Endothelial cell of umbilical vein (primary cell): ENCODE measurements around the gene ENO4. TPM values are rescaled to one million over a fixed set of nuclear protein-coding genes. Genes with fewer than 3 reads are reported as not detected.

Experiments
- BruUV-seq: library from RNA; stranded (reverse); fragments of 400-500 nt; replicated peaks from 2 replicates; lab custom pipeline; 2021; lab: Mats Ljungman, UMichigan
- CTCF ChIA-PET: fragments of 300-600, 350-600 bp; sonication (Branson Sonifier 250); formaldehyde crosslinking; loops from one replicate; lab custom pipeline; 2021; ENCODE audit warnings: antibody characterized with exemption, inconsistent platforms; lab: Charles Lee
- POLR2A ChIA-PET: fragments of 300-600, 350-600 bp; sonication (Branson Sonifier 250); formaldehyde crosslinking; loops from one replicate; lab custom pipeline; 2021; ENCODE audit warnings: antibody characterized with exemption, inconsistent platforms; lab: Charles Lee
- DNase-seq: peaks from one replicate; pipeline ENCODE4 v3.0.0-alpha.2; 2011; ENCODE audit warnings: low read depth, low spot score
- FAIRE-seq: peaks from 2 replicates; lab custom pipeline; 2011; peaks lifted over from hg19 to GRCh38; lab: Jason Lieb, UNC
- H2AFZ ChIP-seq: 2 replicates; pipeline ENCODE4 v1.6.0; 2012; ENCODE audit warnings: low read depth, low read length, control low read depth, inconsistent platforms
- H3K27ac ChIP-seq: 2 replicates; pipeline ENCODE4 v1.5.1; 2011; ENCODE audit warnings: low read depth, mild to moderate bottlenecking, control low read depth, low read length, moderate library complexity; ENCODE audit not compliant: insufficient read depth
- H3K27me3 ChIP-seq, 2 experiments: 2 replicates each; pipeline versions ENCODE4 v1.6.0 to v1.6.1; 2011; ENCODE audit warnings: low read length in 2 of 2, mixed read lengths in 1 of 2; ENCODE audit not compliant: control insufficient read depth in 2 of 2, insufficient read depth in 2 of 2
- H3K36me3 ChIP-seq, 2 experiments: 2 replicates in 1 of 2; 3 replicates in 1 of 2; pipeline ENCODE4 v1.5.1; 2011; ENCODE audit warnings: low read length in 2 of 2, mild to moderate bottlenecking in 1 of 2, moderate library complexity in 1 of 2; ENCODE audit not compliant: control insufficient read depth in 2 of 2, insufficient read depth in 2 of 2; ENCODE audit errors: extremely low read depth in 1 of 2
- H3K4me1 ChIP-seq: 3 replicates; pipeline ENCODE4 v1.5.1; 2011; ENCODE audit warnings: mild to moderate bottlenecking, low read length; ENCODE audit not compliant: control insufficient read depth, insufficient read depth; ENCODE audit errors: extremely low read depth
- H3K4me2 ChIP-seq: 2 replicates; pipeline ENCODE4 v1.6.1; 2011; ENCODE audit warnings: low read length, control low read depth, mixed read lengths; ENCODE audit not compliant: insufficient read depth
- H3K4me3 ChIP-seq, 3 experiments: fragments of 200-600 bp in 1 of 3; sonication (generic), shearing (Covaris generic) in 1 of 3; replicated peaks in 1 of 3; 2 replicates each; pipeline ENCODE4 v1.5.1; 2011 to 2016; ENCODE audit warnings: control low read depth in 3 of 3, low read length in 3 of 3, mild to moderate bottlenecking in 2 of 3, inconsistent platforms in 1 of 3, low read depth in 1 of 3, moderate library complexity in 1 of 3; ENCODE audit not compliant: insufficient read depth in 1 of 3
- H3K79me2 ChIP-seq: 2 replicates; pipeline ENCODE4 v1.6.0; 2012; ENCODE audit warnings: low read length, inconsistent platforms; ENCODE audit not compliant: control insufficient read depth, insufficient read depth
- H3K9ac ChIP-seq: replicated peaks from 2 replicates; pipeline ENCODE3; 2011; ENCODE audit warnings: low read length, control low read depth; ENCODE audit not compliant: insufficient read depth; ENCODE audit errors: extremely low read depth
- H3K9me1 ChIP-seq: replicated peaks from 3 replicates; pipeline ENCODE4 v1.6.0; 2011; ENCODE audit warnings: mild to moderate bottlenecking, low read length; ENCODE audit not compliant: control insufficient read depth, insufficient read depth; ENCODE audit errors: extremely low read depth
- H3K9me3 ChIP-seq: replicated peaks from 2 replicates; pipeline ENCODE4 v1.5.1; 2012; ENCODE audit warnings: low read length, inconsistent platforms; ENCODE audit not compliant: control insufficient read depth, insufficient read depth
- H4K20me1 ChIP-seq: replicated peaks from 2 replicates; pipeline ENCODE3; 2011; ENCODE audit warnings: mild to moderate bottlenecking, low read length; ENCODE audit not compliant: control insufficient read depth, insufficient read depth; ENCODE audit errors: extremely low read depth
- CTCF ChIP-seq, 2 donors: IDR thresholded peaks; 1 replicate in 1 of 2; 2 replicates in 1 of 2; pipeline ENCODE4 v1.5.1; 2011; ENCODE audit warnings: low read length in 2 of 2, mild to moderate bottlenecking in 2 of 2, moderate library complexity in 2 of 2, control low read depth in 1 of 2, inconsistent platforms in 1 of 2, low read depth in 1 of 2; ENCODE audit not compliant: insufficient read depth in 1 of 2; ENCODE audit errors: extremely low read depth in 1 of 2
- EZH2 ChIP-seq: IDR thresholded peaks from 2 replicates; pipeline ENCODE4 v1.6.1; 2012; ENCODE audit warnings: borderline replicate concordance, low read depth, mild to moderate bottlenecking, moderate library complexity, low read length, inconsistent platforms; ENCODE audit not compliant: severe bottlenecking
- FOS ChIP-seq: IDR thresholded peaks from 2 replicates; pipeline ENCODE4 v1.6.1; 2011; ENCODE audit warnings: mild to moderate bottlenecking, low read length, moderate library complexity, borderline replicate concordance; ENCODE audit not compliant: insufficient read depth
- GATA2 ChIP-seq: IDR thresholded peaks from 2 replicates; pipeline ENCODE4 v1.7.0; 2011; ENCODE audit warnings: low read depth, mild to moderate bottlenecking, moderate library complexity, mixed read lengths, low read length; ENCODE audit not compliant: insufficient read length, insufficient read depth
- JUN ChIP-seq: IDR thresholded peaks from 2 replicates; pipeline ENCODE4 v1.6.1; 2011; ENCODE audit warnings: borderline replicate concordance, low read depth; ENCODE audit not compliant: insufficient read length, insufficient read depth
- MYC ChIP-seq: IDR thresholded peaks from one replicate; pipeline ENCODE4 v1.6.1; 2011; ENCODE audit warnings: mild to moderate bottlenecking, low read depth, low read length
- POLR2A ChIP-seq: IDR thresholded peaks from 2 replicates; pipeline ENCODE4 v1.6.1; 2012; ENCODE audit warnings: low read depth, mild to moderate bottlenecking, control low read depth, low read length
- POLR2AphosphoS5 ChIP-seq: IDR thresholded peaks from 2 replicates; pipeline ENCODE4 v1.6.1; 2012; ENCODE audit warnings: low read depth, mild to moderate bottlenecking, control low read depth, low read length, moderate library complexity; ENCODE audit not compliant: insufficient read depth
- dilution Hi-C: fragments of 300-500 bp; cut with MboI; formaldehyde crosslinking; loops from one replicate; pipeline ENCODE4 v1.15.0; 2019; ENCODE audit warnings: low sequenced_read_pairs; ENCODE audit not compliant: extremely low pct_ligation_motif_present
- intact Hi-C: fragments of 100-400 bp; cut with micrococcal nuclease; formaldehyde crosslinking; loops from one replicate; pipeline ENCODE4 v1.10.0; 2022
- polyA plus RNA-seq, 4 experiments: library from polyadenylated mRNA; depleted of rRNA in 3 of 4; stranded (reverse) in 3 of 4; unstranded in 1 of 4; fragments of >200 nt; gene quantifications; 2 replicates each; pipeline versions ENCODE4 v1.2.1 to v1.2.3, GENCODE V29; 2011 to 2012; ENCODE audit warnings: missing spikeins in 1 of 4
- total RNA-seq: library from RNA; stranded (reverse); gene quantifications from 2 replicates; pipeline ENCODE4 v1.2.3, GENCODE V29; 2021
- TF ChIP-seq, protein P1 (sequence below): IDR thresholded peaks from 2 replicates; pipeline ENCODE4 v1.6.1; 2011; ENCODE audit not compliant: insufficient read depth, insufficient read length

Gene ENO4
- total and polyA plus RNA-seq, 2 donors (not counting 3 experiments of a cell fraction or from before 2014, with no cell fraction given), result 0.08 TPM; not detected in 1

DNA sequence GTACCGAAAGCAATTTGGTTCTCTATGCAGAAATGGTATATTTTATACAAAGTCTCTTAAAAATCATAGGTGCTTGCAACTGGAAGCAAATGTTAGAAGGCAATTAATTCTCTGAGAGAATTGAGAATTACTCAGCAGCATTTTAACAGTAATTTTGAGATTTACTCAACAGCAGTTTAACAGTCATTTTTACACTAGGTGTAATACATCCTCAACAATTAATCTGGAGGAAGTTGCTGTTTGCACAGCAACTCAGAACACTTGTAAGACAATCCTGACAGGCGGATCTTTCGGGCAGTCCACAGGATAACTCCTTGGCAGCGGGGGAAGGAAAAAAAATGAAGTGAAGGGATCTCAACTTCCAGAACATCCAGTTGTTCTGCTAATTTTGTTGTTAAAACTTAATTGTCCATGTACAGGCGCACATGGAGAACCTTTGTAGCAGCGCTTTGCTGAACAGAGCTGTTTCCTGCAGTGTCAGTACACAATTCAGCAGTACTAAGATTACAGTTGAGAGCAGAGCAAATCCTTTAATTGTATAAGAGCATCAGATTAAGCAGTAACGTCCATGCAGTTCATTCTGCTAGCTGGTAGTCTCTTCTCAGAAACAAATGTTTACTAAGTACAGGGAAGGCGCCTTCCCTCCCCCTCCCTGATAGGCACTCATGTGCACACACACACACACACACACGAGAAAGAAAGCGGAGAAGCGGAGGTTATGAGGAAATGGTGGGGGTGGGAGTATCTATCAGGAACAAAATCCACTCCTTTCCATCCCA, 43.8 kb downstream of the ENO4 start:
- Histone ChIP-seq H3K4me3 (peak overlapping the region in 1 of 3 experiments; percentile 5), H3K79me2 (no peaks in the 10 kb centered on the region), H3K4me1 (peaks cover 40% of the 10 kb centered on the region), H3K9ac (no peak overlapping the region), H2AFZ (peak overlapping the region; percentile 15), H4K20me1 (no peaks in the 10 kb centered on the region), H3K27me3 (no peaks in the 10 kb centered on the region), H3K9me1 (no peaks in the 10 kb centered on the region), H3K27ac (no peak overlapping the region), H3K9me3 (no peaks in the 10 kb centered on the region), H3K4me2 (no peak overlapping the region), H3K36me3 (no peaks in the 10 kb centered on the region)
- TF ChIP-seq JUN, result no peak
- TF ChIP-seq GATA2, result no peak
- TF ChIP-seq, protein P1, sequence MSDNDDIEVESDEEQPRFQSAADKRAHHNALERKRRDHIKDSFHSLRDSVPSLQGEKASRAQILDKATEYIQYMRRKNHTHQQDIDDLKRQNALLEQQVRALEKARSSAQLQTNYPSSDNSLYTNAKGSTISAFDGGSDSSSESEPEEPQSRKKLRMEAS, result no peak
- no peak for TF ChIP-seq MYC
- TF ChIP-seq POLR2A, result no peak
- no peak for TF ChIP-seq POLR2AphosphoS5
- no peak for TF ChIP-seq EZH2
- TF ChIP-seq FOS, result no peak
- no peak for TF ChIP-seq CTCF (IDR thresholded peaks at IDR 0.05; ENCODE audit: extremely low read depth in 1 of 2, insufficient read depth in 1 of 2, low read depth in 1 of 2, low read length in 2 of 2)
- no TSS peak for BruUV-seq
- intact Hi-C loops, result loop anchor here (1.0 kb wide), 1 partner anchor 111 kb away; no protein-coding TSS in a partner anchor
- CTCF ChIA-PET, result interaction anchor here (0.9 to 1.6 kb wide), 3 partner anchors 54 to 56 kb away, joined by 3 to 6 read pairs (median 5); no protein-coding TSS in a partner anchor
- no peak for FAIRE-seq
- dilution Hi-C loops, result no loop called here
- peak; percentile 52 for DNase-seq
- POLR2A ChIA-PET, result no interaction called here
